IPS DF 19.7 (cell line): ENCODE results near the gene GLIS1.

ENCODE experiments used
- DNase-seq: peaks from one replicate; pipeline ENCODE4 v3.0.0-alpha.2; 2013; ENCODE audit warnings: low read depth, low spot score

Gene GLIS1

DNA sequence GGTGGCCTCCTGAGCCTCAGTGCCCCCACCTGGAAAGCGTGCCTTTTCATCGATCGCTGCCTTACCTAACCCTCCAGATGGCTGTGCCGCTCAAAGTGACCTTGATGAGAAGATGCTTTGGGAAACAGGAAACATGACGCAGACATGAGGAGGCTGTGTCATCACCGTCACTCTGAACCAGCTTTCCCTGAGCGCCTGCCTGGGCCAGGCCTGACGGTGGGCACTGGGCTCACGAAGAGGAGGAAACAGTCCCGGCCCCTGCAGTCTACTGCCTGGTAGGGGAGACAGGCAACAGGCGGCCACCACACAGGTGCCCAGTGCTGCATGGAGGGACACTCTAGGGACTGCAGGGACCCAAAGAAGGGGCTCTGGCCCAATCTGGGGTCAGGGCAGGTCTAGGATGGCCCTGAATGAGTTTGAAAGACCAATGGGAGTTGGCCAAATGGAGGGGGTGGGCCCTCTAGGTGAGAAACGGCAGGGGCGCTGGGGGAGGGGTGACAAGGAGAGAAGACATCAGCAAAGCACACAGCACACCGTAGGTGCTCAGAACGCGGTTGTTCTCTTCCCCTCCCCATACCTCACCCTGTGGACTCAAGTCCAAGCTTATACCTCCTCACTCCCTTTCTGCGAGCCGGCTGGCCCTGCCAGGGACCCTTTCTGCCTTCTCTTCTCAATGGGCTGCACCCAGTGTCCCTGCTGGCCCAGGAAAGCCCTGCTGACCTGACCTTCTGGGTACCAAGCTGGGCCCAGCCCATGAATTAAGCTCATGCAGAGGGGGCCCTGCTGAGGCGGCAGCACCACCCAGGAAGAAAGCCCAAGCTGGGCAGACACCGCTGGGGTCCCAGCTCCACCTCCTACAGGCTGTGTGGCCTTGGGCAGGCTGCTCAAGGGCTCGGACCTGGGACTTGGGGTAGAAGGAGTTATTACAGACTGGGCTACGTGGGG, 44.9 kb downstream of the GLIS1 start:
- DNase-seq, result no peak

DNA sequence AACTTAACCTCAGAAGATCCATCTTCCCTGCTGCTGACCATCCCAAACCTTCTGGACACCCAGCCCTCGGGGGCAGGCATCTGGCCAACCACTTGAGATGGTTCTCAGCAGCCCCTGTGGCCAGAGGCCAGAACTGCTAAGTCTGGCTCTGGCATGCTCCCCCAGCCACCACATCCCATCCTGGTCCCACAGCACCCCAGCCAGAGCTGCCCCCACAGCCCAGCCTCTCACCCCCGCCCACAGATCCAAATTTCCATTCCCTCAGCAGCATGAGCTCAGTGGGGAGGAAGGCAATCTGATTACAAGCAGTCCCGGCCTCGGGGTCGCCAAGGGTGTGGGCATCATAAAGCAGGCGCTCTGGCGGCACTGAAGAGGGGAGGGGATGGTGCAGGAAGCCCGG, 45.6 kb downstream of the GLIS1 start:
- DNase-seq, result no peak

DNA sequence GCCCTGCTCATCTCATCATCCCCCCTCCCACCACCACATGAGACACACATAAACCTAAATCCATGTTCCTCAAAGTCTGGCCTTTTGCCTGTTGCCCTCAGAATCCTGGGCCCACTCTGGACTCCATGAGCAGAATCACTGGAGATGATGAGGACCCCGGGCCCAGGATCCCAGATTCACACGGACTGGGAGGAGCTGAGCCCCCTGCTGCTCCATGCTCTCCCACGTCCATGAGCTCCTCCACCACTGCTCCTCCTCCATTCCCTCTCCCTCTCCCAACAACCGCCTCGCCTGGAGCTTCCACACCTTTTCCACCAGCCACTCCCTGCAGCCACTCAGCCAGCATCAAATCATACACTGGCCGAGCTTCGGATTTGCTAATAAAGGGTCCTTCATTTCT, 47.6 kb downstream of the GLIS1 start:
- no peak for DNase-seq

DNA sequence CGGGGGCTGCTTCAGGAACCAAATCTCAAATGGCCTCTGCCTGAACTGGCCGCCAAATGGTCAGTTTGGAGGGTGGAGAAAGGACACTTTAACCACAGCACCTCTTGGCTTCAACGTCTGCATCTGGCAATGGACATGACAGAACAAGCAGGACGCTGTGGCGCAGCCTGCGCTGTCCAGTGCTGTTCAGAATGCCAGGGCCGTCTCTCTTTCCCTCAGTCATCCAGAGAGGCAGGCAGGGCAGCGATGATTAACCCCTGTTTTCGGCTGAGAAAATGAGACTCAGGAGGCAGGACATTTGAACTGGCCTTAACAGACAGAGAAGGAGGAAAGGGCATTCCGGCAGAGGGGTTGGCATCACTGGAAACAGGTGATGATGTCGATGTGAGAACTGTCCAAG, 48.6 kb downstream of the GLIS1 start:
- no peak for DNase-seq

DNA sequence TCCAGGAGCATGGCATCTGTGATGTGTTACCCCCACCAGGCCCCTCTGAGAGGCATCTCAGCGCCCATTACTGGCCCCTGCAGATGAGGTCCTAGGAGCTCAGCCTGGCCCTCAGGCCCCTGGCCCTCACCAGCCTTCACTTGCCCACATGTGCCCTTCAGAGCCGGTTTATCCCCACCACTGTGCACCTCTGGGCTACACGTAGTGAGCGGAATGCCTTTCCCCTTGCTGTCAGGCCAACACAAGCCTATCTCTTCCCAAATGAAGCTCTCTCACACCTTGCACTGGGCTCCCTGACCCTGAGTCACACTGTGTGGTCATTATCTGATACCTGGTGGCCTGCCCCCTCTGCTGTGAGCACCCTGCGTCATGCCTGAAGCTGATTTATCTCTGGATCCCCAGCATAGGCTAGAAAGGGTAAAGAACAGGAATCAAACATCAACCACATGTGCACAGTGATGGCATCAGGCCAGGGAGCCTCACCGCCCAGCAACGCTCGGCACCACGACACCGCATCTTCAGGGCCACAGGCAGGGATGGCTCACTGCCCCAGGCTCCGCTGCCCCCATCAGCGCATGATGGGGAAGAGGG, 49.1 kb downstream of the GLIS1 start:
- DNase-seq, result no peak

DNA sequence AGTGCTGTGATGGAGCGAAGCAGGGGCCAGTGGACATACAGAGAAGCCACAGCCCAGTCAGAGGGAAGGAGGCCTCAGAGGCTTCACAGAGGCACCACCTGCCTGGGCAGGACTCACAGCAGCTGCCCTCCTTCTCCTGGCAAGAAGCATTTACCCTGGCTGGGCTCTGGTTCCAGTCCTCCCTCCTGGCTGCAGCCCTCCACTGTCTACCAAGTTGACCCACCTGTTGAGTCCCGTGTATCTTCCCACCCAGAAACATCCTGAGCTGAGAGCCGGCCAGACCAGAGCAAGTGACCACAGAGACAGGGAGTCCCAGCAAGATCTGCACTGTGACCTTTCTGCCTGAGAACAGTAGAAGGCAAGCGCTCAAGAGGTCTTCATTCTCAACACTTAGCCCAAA, 49.7 kb downstream of the GLIS1 start:
- DNase-seq, result no peak

DNA sequence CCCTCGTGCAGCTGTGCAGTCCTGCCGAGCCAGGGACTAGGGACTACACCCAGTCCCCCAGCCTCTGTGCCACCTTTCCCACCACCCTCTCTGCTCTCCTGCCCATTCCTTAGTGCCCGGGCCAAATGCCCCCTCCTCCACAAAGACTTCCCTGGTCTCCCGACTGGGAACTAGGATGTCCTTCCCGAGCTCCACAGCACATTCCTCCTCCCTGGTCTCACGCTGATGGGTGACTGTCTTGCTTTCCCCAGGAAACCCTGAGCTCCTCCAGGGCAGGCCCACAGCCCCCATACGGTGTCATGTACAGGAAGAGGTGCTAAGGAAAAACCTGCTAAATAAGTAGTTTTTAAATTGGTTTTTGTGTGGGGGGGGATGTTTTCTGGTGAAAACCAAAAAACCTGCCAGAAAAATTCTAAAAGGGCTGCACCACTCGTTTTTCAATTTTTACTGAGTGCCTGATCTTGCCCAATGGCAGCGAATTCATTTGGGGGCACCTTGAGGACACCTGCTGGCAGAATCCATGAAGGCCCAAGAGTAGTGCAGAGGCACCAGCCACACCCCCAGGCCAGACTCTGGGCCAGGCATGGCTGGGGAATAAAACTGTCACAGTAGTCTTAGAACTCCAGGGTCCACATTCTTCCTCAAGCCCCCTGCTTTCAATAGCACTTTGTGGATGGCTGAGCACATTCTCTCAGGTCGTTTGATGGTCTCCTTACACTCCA, 50.4 kb downstream of the GLIS1 start:
- no peak for DNase-seq

DNA sequence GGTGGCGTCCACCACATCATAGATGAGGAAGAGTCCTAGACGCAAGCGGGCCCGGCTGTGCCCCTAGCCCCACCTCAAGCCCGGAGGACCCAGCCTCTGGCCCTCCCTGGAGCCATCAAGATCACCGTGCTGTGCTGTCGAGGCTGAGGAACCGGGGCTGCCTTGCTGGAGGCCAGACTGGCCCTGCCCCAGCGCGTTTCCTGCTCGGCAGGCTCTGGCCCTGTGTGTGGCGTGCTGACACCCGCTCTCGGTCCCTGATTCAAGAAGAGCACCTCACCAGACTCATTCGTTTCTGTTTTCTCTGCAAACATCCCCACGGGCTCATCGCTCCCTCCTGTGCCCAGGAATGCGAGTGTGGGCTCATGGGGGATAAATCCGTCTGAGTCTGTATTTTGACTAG, 51.1 kb downstream of the GLIS1 start:
- no peak for DNase-seq

DNA sequence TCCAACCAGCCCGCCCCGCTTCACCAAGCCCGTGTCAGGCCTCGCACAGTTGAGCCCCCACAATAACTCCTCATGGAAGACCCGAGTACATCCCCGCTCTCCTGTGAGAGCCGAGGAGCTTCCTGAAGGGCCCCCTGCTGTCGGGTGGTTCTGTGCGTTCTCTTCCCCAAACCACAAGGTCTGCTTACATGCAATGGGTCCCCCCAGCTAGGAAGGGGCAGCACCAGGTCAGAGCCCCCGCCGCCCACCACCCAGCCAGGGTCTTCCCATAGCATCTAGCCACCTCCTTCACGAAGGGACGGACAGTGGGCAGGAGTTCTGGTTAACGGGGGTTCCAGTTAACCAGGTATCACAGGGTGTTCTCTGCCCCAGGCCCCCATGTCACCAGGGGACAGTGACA, 51.5 kb downstream of the GLIS1 start:
- DNase-seq, result no peak

DNA sequence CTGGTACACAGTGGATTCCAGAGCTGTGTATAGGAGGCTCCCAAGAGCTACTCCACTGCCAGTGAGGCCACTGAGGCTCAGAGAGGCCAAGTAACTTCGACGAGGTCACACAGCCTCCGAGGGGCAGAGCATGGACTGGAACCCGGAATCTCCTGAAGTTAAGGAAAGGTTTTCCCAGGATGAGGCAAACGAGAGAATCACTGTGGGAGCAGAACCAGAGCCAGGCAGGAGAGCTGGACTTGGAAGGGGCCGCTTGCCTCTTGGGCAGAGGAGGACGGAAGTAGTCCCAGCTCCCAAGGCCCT, 52.0 kb downstream of the GLIS1 start:
- no peak for DNase-seq

DNA sequence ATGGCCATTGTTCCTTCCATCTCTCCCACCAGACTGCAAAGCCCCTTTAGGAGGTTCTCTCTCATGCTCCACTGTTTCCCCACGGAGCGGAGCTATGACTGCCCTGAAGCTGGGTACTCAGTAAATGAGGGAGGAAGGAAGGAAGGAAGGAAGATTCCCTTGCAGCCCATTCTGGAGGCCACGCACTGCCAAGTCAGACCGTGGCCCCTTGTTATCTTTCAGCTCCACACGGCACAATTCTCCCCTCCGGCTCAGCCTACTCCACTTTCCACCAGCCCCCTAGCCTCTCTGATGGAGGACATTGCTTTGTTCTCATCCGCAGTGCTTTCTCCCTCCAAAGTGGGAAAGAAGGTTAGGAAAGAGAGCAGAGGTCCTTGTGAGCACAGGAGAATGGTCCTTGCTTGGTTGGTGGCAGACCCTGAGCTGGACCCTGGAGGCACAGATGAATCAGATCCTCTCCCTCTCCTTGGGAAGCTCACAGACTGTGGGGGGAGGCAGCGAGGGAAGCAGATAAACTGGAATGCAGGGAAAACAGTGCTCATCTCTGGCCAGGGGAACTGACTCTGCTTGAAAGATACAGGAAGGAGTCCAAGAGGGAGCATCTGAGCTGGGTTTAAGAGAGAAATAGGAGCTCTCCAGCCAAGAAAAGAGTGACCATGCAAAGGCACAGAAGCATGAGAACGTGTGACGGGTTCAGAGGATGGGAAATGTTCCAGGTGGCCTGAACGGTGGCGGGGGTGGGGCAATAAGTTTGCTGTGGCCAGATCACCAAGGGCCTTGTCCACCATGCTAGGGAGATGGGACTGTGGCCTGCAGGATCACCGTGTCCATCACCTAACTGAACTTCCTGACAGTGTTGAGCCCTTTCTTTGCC, 52.6 kb downstream of the GLIS1 start:
- no peak for DNase-seq

DNA sequence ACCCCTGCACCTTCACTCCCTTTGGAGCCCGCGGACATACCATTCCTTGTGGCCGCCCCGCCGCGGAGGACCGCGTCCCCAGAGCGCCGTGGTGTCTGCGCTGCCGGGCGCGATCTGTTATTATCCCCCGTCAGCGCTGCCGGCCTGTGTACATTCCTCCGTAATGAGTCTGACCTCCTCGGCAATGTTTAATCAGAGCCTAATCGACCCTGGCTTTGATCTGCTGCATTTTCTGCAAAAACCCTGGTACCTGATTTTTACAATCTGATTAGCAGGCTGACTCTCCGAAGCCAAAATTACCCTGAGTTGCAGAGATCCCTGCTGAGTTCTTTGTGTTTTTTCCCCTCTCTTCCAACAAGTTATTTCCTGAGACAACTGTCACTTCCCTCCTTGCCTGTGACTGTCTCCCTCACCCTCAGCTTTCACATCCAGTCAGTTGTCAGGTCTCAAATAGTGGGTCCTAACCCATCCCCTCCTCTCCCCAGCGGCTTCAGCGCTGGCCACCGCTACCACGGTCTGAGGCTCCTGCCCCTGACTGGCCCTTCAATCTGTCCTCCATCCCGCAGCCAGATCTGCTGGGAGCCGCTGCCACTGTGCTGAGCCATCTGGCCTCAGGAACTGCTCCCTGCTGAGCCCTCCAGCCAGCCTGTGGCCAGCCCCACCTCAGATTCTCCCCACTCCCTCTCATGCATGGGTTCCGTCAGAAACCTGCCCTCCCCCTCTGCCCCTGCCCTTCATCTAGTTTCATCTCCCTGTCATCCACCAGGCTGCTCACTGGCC, 53.5 kb downstream of the GLIS1 start:
- DNase-seq, result no peak

DNA sequence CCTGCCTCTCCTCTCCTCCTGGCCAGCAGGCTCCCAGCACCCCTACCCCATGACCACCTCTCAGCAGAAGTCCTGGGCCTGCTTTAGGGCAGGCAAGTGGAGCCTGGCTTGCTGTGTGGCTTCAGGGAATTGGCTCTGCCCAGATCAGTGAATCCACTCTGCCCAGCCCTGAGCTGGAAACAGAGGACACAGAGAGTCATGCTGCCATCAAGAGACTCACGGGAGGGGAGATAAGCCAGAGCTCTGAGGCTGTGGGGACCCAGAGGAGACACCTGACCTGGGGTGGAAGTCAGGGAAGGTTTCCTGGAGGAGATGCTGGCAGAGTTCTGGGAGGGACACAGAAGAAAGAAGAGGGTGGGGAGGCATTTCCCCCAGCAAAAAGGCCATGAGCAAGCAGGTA, 54.2 kb downstream of the GLIS1 start:
- DNase-seq, result no peak

DNA sequence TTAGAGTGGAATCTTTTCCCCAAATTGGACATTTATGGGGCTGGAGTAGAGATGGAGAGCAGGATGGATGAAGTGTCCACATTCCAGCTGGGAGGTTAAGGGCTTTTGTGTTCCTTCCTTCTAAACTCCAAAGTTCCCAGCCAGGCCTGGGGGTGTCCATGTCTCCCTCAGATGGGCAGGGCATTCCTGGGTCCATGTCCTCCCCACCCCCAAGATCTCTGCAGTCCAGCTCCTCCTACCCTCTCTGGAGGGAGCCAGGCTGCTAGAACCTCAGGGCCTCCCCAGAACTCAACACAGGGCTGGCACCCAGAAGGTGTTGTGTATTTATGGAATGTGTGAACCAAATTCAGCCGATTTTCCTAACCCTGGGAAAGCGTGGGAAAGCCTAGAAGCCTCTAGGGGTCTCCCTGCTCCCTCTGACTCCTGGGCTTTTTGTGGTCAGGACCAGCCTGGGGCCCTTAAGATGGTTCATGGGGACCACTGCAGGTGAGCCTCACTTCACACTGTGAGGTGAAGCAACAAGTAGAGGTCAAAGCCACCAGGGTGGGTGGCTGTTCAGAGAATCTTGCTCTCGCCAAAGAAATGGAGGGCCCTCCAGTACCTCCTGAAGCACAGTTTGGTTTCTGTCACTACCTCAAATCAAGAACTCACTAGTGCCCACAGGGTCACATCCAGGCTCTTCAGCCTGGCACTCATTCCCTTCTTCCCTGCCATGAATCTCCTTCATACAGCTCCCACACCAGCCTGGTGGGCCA, 54.8 kb downstream of the GLIS1 start:
- DNase-seq, result no peak

DNA sequence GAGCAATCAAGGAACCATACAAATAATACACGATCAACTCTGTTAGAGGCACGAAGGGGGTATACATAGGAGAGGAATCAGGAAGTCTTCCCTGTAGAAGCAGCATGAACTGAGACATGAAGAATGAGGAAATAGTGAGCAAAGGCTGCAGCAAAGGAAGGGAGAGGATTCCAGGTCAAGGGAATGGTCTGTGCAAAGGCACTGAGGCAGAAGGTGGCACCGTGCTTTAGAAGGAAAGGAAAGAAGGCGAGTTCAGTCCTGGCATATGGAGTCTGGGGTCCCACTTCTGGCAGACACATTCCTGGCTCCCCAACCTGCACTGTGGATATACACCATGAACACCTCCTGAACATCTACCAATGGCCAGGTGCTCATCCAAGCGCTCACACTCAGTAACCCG, 56.1 kb downstream of the GLIS1 start:
- no peak for DNase-seq

DNA sequence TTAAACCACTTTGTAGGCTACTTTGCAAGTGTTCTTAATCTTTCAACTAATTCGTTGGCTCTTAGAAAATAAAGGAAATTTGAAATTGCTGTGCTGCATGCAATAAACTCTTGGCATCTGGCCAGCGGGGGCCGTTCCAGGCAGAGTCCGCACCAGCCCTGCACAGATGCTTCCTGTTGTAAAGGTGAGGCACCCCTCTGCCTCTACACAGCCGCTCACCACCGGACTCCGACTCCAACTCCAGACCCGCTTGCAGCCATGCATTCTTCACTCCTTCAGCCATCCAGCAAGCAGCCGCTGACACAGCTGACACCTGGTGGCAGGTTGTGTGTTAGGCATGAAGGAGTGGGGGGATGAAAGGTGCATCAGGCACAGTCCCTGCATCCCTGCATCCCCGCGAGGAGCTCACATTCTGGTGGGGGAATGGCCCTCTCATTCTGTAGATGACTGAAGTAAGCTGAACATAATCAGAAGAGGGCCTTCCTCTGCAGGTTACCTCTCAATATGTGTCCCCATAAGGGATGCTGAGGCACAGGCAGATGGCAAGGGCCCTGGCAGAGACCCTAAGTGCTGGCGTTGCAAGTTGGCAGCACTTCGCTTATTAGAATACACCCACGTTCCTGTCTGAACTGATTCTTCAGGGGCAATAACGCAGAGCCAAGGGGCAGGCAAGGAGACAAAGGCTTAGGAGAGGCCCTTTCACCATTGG, 56.8 kb downstream of the GLIS1 start:
- DNase-seq, result peak; percentile 74

DNA sequence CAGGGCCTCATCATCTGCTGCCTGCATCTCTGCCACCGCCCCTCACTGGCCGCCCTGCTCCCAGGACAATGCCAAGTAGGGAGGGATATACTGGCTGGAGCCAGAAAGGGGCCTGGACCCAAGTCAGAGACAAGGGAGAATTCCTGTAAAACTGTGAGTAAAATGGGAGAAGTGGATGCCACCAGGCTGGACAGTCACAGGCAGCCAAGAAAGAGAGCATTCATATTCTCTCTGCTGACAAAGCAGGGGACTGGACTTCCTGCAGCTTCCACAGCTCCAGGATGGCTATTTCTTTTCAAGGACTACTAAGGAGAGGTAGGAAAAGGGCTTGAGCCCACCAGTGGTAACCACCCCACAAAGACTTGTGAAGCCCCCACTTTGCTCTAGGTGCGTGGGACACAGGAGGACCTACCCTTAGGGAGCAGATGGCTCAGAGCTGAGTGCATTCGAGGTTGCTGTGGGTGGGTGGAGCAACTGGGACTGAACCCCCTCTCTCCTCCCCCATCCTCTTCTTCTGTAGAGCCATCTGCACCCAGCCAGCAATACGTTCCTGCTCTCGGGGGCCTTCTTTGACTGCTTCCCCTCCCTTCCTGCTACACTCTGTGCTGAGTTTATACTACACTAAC, 57.5 kb downstream of the GLIS1 start:
- no peak for DNase-seq

DNA sequence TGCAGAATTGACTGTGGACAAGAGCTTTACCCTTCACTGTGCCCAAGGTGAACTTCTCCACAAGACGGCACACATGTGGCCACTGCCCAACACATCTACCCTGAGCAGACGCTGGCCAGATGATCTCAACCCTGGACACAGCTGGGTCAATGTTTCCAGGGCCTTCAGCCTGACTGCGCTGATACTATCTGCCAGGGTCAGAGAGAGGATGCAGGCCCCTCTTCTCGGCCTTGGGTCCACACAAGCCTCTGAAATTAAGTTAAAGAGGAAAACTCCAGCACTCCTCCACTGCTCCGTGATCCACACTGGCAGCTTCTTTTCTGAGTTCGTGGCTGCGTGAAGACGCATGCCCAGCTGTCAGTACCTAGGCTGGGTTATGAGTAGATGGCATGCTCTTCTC, 58.1 kb downstream of the GLIS1 start:
- no peak for DNase-seq
